ENCODE data around the gene TUBB1. TPM values are rescaled to one million over a fixed set of nuclear protein-coding genes. Genes with fewer than 3 reads are reported as not detected.

Gene TUBB1
- total RNA-seq, 1 donor from 2014 or later, result 0.19 TPM

- Mint-ChIP-seq H3K9me3 (ENCODE audit: low read depth) (no peaks in the 10 kb centered on the region), H3K4me3 (ENCODE audit: low read depth) (no peak overlapping the region), H3K27ac (no peak overlapping the region), H3K36me3 (ENCODE audit: insufficient read depth) (peaks cover 7% of the 10 kb centered on the region), H3K27me3 (peaks cover 3% of the 10 kb centered on the region), H3K4me1 (ENCODE audit: low read depth) (peaks cover 9% of the 10 kb centered on the region)
- no peak for TF ChIP-seq CTCF (IDR thresholded peaks at IDR 0.05; ENCODE audit: unreplicated experiment)
- DNase-seq (ENCODE audit: low spot score, unreplicated experiment), result no peak
Measured at GRCh38 chr20:59020938-59021551, 1.8 kb downstream of the TUBB1 start.

DNA sequence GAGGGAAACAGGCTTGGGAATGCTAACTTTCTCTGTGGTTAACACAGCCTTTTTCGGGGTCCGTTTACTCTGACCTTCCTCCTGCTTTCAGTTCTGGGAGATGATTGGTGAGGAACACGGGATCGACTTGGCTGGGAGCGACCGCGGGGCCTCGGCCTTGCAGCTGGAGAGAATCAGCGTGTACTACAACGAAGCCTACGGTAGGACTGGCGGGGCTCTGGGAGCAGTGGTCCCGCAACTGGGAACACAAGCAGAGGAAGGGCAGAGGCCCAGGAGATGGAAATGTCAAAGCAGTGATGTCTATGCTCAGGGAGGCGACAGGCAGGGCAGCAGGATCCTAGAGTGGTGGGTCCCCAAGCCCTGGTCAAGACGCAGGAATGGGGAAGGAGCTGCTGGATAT lies 3.5 kb downstream of the TUBB1 start:
- Mint-ChIP-seq H3K27ac (peak overlapping the region; percentile 69), H3K4me1 (ENCODE audit: low read depth) (peaks cover 2% of the 10 kb centered on the region), H3K36me3 (ENCODE audit: insufficient read depth) (peaks cover 9% of the 10 kb centered on the region), H3K27me3 (no peaks in the 10 kb centered on the region), H3K9me3 (ENCODE audit: low read depth) (no peaks in the 10 kb centered on the region), H3K4me3 (ENCODE audit: low read depth) (no peak overlapping the region)
- DNase-seq (ENCODE audit: low spot score, unreplicated experiment), result no peak
- TF ChIP-seq CTCF (IDR thresholded peaks at IDR 0.05; ENCODE audit: unreplicated experiment), result no peak

DNA sequence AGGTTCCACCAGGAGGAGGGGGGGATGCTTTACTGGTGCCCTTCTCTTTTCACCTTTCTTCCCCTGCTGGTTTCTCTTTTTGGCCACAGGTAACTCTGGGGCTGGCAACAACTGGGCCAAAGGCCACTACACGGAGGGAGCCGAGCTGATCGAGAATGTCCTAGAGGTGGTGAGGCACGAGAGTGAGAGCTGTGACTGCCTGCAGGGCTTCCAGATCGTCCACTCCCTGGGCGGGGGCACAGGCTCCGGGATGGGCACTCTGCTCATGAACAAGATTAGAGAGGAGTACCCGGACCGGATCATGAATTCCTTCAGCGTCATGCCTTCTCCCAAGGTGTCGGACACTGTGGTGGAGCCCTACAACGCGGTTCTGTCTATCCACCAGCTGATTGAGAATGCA lies 4.4 kb downstream of the TUBB1 start:
- H3K36me3 Mint-ChIP-seq (ENCODE audit: insufficient read depth), result peaks cover 9% of the 10 kb centered on the region
- DNase-seq (ENCODE audit: low spot score, unreplicated experiment), result no peak
- no peaks in the 10 kb centered on the region for H3K9me3 Mint-ChIP-seq (ENCODE audit: low read depth)
- H3K27me3 Mint-ChIP-seq, result no peaks in the 10 kb centered on the region
- no peak overlapping the region for H3K4me3 Mint-ChIP-seq (ENCODE audit: low read depth)
- no peak for TF ChIP-seq CTCF (IDR thresholded peaks at IDR 0.05; ENCODE audit: unreplicated experiment)
- H3K27ac Mint-ChIP-seq, result no peak overlapping the region
- H3K4me1 Mint-ChIP-seq (ENCODE audit: low read depth), result peaks cover 6% of the 10 kb centered on the region

GRCh38 chr20:59024111-59024530 lies 4.9 kb downstream of the TUBB1 start:
- DNase-seq (ENCODE audit: low spot score, unreplicated experiment), result no peak
- H3K27me3 Mint-ChIP-seq, result no peaks in the 10 kb centered on the region

DNA sequence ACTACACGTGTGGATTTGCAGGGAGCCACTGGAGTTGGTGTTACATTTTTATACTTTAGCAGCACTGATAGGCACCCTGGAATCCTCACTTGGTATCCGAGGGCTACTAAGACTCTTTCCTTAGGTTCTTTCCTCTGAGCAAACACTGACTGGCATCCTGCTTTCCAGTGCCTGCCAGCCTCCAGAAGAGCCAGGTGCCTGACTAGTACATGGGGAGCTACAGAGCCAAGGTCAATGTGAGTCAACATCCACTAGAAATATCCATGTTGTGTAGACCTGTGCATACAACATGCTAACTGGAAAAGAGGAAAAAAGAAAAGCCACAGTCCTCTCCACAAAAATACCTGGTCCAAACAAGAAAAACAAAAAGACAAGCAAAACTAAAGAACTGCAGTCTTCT lies 5.9 kb downstream of the TUBB1 start:
- H3K9me3 Mint-ChIP-seq (ENCODE audit: low read depth), result no peaks in the 10 kb centered on the region
- H3K4me1 Mint-ChIP-seq (ENCODE audit: low read depth), result peaks cover 16% of the 10 kb centered on the region
- H3K27ac Mint-ChIP-seq, result no peak overlapping the region
- no peak overlapping the region for H3K4me3 Mint-ChIP-seq (ENCODE audit: low read depth)
- TF ChIP-seq CTCF (IDR thresholded peaks at IDR 0.05; ENCODE audit: unreplicated experiment), result no peak
- no peak for DNase-seq (ENCODE audit: low spot score, unreplicated experiment)
- peaks cover 14% of the 10 kb centered on the region for H3K36me3 Mint-ChIP-seq (ENCODE audit: insufficient read depth)
- no peaks in the 10 kb centered on the region for H3K27me3 Mint-ChIP-seq

More at GRCh38 chr20:59024111-59024530, 4.9 kb downstream of the TUBB1 start:
- Mint-ChIP-seq H3K4me1 (ENCODE audit: low read depth) (peaks cover 11% of the 10 kb centered on the region), H3K36me3 (ENCODE audit: insufficient read depth) (peaks cover 9% of the 10 kb centered on the region), H3K4me3 (ENCODE audit: low read depth) (no peak overlapping the region), H3K9me3 (ENCODE audit: low read depth) (no peaks in the 10 kb centered on the region), H3K27ac (no peak overlapping the region)
- TF ChIP-seq CTCF (IDR thresholded peaks at IDR 0.05; ENCODE audit: unreplicated experiment), result no peak

Data from progenitor cell of endocrine pancreas (in vitro differentiated cells).